Right kidney (tissue), 1 donor: ENCODE measurements around the gene MCC.
A peak's percentile ranks its signal among the peaks of the same experiment; 100 is the strongest.

Source experiments
- DNase-seq: peaks from one replicate; pipeline ENCODE4 v3.0.0-alpha.2; 2016

MCC gene

DNA sequence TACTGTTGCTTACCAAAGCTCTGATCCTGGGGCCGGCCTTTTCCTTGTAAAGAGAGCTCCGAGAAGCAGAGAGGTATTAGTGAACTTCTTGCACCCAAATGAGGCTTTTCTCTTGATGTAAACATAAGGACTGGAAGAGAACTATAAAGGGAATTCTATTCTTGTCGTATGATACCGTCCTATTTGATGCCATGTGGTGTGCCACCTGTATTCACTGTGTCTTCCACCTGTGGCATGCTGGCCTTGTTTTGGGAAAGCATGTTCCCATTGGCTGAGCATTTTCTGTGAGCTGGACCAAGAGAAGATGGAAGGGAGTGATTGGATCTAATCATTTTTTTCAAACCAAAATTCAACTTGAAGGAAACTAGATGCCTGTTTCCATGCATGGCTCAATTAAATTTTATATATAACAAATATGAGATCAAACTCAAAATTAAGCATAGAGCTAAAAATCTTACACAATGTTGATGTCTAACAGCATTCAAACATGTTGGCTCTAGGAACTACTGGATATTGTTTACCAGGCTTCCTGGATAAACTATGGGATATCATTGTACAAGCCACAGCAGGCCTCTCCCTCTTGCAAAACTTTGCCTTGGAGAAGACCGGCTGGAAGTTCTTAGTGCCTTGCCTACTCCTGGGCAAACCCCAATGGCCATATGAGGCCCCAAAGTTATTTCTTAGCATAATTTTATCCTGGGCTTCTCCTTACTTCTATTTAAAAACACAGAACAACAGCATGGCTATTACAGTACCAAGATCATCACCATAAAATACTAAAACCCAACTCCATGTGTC lies 168.8 kb downstream of the MCC start:
- DNase-seq = no peak

DNA sequence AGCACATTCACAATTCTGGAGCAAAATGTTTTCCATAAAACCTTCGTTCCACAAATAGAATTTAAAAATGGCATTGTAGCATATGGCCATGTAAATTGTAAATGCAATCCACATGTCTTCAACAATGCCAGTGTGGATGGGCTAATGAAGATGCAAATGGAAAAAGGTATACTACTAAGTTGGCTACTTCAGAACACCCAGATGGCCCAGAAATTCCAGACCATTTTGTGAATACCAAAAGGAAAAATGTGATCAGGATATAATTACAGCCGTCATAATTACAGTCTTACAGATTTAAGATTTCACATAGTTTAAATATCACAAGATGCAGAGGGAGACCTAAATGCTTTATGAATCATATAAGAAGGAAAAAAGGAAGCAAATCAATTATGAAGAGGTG lies 170.6 kb downstream of the MCC start:
- no peak for DNase-seq

GRCh38 chr5:113311301-113311700 lies 177.0 kb downstream of the MCC start:
- no peak for DNase-seq

DNA sequence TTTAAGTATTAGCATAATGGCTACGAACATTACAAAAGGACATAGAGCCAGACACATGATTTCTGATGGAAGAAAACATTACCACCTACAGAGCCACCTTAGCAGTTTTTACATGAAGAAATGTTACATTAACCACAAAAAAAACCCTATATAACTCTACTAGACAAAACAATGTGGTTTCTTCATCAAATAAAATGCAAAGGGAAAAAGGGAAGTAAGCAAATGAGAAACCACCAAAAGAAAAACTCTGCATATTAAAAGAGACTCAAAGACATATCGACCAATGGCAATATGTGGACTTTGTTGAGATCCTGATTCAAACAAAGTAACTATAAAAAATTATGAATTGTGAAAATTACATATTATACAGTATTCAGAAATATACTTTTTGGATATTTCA lies 186.1 kb downstream of the MCC start:
- DNase-seq = no peak

- no peak for DNase-seq
These were observed 188.7 kb downstream of the MCC start for GRCh38 chr5:113299591-113299990.

DNA sequence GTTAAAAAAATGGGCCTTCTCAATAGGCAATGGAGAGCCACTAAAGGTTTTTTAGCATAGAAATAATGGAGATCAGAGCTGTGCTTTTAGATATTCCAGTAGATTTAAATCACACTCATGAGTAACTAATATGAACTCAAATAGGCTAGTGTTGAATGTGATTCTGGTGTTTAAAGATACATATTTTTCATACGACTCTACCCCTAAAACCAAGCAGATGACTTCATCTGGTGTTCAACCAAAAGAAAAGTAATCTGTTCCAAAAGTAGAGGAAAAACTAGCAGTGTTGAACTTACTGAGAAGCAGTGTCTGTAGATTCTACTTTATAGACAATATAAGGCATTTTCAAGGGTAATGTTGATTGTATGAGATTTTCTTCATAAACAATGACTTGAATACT lies 191.6 kb downstream of the MCC start:
- no peak for DNase-seq

- DNase-seq = no peak
These were observed 193.1 kb downstream of the MCC start for GRCh38 chr5:113295111-113295539.

- peak; percentile 88 for DNase-seq
These were observed 193.7 kb downstream of the MCC start for GRCh38 chr5:113294311-113295110.

GRCh38 chr5:113293975-113294310 lies 194.3 kb downstream of the MCC start:
- no peak for DNase-seq

- peak; percentile 59 for DNase-seq
These were observed 194.9 kb downstream of the MCC start for GRCh38 chr5:113293068-113293974.

DNA sequence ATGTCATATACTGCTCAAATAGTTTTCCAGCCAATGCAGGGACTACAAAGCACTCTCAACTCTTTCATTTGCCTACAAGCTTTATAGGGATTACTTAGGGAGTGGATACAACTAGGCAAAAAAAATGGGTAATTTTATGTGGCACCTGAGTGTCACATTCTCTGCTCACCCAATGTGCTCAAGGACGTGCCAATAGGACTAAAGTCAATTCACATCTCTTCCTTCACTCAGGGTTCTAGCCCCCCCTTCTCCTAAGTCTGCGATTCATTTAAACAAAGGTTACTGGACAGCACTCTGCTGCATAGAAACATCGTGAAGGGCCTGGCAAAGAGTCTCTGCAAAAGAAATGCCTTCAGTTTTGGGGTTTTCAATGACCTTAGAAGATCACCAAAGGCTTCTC lies 195.8 kb downstream of the MCC start:
- DNase-seq = no peak

DNA sequence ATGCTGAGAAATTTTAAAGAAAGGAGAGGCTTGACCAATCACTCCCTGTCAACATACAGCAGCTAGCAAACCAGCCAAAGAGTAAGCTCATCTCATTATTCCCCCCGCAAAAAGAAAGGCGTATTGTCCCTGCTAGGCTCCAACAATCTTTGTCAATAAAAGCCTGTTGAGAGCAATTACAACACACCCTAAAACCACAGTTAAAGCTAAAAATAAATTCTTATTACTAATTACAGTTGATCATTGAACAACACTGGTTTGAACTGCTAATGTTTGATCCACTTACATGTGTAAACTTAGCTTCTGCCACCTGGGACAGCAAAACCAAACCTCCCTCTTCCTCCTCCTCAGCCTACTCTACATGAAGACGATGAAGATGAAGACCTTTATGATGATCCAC lies 204.7 kb downstream of the MCC start:
- no peak for DNase-seq

GRCh38 chr5:113282472-113282871 lies 205.8 kb downstream of the MCC start:
- DNase-seq = no peak

DNA sequence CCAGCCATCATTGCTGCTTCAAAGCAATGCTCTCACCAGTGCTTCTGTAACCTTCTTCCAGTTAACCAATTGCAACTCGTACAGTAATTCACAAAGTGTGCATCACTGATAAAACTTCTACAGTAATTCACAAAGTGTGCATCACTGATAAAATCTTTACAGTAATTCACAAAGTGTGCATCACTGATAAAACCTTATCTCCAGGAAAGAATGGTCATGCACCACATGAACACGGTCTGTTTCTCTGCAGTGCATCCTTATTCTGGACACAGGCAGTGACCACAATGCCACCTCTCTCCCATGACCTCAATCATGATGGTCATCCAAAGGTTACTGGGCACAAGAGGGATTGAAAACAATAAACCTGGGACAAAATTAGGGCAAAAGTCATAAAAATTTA lies 207.1 kb downstream of the MCC start:
- DNase-seq = no peak

DNA sequence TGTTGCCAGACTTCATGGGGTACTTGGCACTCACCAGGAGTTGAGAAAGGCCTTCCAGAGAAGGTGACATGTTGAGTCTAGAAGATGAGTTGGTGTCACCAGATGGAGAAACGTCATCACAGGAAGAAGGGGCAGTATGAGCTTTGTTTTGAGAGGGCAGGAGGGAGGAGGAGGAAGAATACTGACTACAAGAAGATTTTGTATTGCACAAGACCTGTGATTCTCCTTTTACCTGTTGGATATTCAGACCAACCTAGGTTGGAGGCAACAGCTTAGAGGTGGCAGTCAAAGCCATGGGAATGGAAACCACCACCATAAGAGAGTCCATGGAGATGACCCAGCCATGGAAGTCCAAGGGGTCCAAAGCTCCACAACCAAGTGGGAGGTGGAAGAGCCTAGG lies 207.7 kb downstream of the MCC start:
- DNase-seq = no peak

DNA sequence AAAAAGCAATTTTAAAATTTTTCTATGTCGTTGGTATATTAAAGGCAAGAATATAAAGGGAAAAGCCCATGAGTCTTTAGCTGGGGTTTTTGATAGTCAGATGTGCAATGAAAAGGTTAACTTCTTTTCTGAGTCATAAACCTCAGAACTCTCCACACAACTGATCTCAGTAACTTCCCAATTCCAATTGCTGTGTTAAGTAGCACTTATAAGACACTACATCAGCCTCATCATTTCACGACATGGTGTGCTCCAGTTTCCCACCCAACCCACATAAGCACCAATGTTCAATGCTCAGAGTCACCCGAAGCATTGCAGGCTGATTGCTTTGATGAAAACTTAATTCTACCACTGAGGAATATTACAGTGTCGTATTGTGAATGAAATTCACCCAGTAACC lies 209.3 kb downstream of the MCC start:
- no peak for DNase-seq

DNA sequence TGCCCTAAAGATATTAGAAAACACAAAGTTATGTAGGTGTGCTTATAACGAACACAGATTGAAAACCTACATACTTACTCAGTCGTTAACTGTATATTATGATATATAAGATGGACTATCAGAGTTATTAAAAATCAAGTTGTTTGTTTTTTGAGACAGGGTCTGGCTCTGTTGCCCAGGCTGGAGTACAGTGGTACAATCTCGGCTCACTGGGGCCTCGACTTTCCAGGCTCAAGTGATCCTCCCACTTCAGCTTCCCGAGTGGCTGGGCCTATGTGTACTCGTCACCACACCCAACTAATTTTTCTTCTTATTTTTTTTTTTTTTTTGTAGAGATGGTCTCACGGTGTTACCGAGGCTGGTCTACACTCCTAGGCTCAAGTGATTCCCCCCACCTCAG lies 211.8 kb downstream of the MCC start:
- no peak for DNase-seq

DNA sequence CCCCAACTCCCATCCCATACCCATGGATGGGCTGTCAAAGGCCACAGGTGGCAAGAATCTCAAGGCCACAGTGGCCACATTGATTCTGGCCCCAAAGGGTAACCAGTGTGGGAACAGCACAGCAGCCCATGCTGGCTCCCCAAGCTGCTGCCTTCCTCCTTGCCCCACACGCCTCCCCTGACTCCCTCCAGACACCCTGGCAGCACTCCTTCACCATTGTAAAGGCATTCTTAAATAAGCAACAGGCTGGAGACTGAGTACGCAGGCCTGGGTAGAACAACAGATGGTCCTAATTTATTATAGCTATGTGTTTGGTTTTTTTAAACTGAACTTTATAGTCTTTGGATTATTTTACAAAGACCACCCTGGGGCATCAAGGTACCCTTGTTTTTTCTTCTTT lies 212.3 kb downstream of the MCC start:
- no peak for DNase-seq

- DNase-seq = peak; percentile 19
These were observed 213.3 kb downstream of the MCC start for GRCh38 chr5:113274836-113275414.

- no peak for DNase-seq
These were observed 214.3 kb downstream of the MCC start for GRCh38 chr5:113273948-113274347.

- DNase-seq = no peak
These were observed 216.4 kb downstream of the MCC start for GRCh38 chr5:113271745-113272454.

GRCh38 chr5:113271015-113271414 lies 217.2 kb downstream of the MCC start:
- DNase-seq = no peak
